NCI-H1436 (cell line): ENCODE measurements around the gene MAPK4.
"Not testable (repeated sequence)": the region's sequence is repeated elsewhere in the genome, so short reads cannot be mapped to it uniquely, and the experiment has no call there.

Experiments
- DNase-seq: peaks from one replicate; lab custom pipeline; 2025; lab: John Stamatoyannopoulos, UW

The MAPK4 gene

DNA sequence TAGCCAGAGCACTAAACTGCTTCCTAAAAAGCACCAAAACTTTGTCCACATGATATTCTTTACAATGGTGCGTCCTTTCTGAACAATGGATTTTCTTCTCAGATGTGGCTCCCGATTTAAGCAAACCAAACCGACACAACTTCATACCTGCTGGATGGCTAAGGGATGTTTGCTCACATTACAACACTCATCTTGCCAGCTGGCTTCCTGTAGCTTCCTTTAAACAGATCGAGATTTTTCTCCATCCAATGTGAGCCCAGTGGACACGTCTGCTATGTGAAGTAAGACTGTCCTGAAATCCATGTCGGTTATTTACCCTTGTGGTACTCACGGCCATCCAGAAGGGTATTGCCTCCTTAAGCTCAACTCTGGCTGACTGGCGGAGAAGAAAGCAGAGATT is 126.5 kb downstream of the MAPK4 start:
- no peak for DNase-seq

DNA sequence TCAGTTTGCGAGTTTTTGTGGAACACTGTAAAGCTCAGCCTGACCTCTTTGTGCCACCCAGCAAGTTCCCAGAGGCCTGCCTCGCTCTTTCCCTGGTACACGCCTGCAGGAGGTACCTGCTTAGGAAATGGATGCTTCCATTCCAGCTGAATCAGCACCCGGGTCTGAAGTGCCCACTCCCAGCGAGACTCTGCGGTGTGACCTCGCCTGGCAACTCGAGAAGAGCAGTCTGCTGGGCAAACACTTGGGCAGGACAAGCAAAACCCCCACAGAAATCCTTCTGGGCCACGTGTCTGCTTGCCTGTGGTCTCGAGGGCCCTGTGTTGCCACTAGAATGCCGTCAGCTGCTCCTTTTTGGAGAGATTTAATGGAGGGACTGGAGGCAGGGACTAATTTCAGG is 127.6 kb downstream of the MAPK4 start:
- peak; percentile 23 for DNase-seq

DNA sequence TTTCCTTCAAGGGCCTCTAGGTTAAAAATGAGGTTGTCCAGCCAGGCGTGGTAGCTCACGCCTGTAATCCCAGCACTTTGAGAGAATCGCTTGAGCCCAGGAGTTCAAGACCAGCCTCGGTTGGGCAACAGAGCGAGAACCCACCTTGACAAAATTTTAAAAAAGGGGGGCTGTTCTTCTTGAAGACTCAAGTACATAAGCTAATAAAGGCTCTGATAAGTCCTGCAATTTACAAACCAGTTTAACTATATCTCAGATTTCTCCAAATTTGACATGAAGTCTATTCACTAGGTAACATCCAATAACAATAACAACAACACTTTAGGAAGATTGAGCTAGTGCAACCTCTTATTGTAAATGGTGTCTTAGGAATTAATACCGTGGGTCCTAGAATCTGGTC is 129.7 kb downstream of the MAPK4 start:
- no peak for DNase-seq

DNA sequence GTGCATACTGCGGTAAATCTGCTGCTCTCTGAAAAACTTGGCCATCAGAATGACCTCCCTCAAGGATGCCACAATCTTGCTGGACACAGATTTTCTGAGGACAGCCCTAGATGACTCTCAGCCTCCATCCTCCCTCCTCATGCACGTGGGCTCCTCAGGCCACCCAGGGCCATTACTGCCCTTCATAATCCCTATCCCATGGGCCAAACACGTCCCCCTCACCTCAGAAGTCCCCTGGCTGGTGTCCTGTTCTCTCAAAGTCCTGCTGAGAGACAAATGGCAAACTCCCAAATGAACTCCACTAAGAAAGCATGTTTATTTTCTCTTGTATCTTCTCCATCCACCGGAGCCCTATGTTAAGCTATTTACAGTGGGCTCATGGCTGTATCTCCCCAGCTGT is 134.3 kb downstream of the MAPK4 start:
- no peak for DNase-seq

DNA sequence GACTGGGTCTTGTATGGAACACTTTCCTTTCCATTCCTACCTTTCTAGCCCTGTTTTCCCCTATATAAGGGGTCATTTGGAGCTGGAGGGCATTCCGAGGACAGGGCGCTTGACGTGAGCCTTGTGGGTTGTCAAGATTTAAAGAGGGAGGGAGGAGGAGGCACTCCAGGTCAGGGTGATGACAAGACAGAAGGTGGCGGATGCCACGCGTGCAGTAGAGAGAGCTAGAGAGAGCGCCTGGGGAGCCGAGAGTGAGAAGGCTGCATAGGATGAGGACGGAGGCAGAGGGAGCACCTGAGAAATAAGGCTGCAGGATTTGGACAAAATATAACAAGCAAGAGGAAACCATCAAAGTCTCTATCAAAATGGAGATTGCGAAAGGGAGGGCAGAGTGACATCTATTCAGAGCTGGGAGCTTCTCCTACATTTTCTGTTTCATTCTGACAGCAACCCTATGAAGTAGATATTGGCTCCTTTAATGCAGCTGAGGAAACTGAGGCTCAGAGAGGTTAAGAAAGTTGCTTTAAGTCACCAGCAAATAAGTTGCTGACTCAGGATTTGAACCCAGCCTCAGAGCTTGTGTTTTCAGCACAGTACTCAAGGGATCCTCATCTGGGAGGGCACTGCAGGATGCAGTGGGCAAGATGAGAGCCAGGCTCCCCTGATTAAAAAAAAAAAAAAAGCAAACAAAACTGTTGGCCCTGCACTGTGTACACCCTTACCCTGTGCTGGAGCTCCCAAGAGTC is 135.7 kb downstream of the MAPK4 start:
- DNase-seq, result no peak

DNA sequence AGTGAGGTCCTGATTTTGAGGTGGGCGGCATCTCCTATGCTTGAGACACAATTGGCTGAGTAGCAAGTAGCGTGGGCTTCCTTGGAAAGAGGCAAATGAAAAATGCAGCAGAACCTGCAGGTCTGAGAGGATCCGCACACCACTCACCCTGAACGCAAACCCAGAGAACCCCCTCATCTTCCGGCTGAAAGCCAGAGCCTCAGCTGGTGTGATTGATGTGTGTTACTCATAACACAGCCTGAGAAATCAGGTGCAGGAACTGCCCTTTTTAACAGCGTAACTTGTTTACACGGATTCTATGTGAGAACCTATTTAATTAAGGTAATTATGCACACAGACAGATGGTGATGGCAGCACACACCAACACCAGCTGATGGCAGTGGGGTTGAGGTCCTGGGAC is 136.5 kb downstream of the MAPK4 start:
- peak; percentile 40 for DNase-seq

DNA sequence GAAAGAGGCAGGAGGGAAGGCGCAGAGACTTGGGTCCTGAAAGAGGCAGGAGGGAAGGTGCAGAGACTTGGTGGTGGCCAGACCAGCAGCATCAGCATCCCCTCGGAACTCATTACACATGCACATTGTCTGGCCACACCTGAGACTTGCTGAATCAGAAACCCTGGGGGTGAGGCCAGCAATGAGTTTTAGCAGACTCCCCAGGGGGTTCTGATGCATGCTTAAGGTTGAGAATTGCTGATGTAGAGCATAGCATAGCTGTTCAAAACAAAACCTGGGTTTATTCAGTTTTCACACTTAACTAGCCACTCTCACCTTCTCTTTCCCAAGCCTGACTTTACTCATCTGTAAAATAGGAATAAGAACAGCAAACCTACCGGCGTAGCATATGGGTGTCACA is 137.0 kb downstream of the MAPK4 start:
- DNase-seq, result no peak

DNA sequence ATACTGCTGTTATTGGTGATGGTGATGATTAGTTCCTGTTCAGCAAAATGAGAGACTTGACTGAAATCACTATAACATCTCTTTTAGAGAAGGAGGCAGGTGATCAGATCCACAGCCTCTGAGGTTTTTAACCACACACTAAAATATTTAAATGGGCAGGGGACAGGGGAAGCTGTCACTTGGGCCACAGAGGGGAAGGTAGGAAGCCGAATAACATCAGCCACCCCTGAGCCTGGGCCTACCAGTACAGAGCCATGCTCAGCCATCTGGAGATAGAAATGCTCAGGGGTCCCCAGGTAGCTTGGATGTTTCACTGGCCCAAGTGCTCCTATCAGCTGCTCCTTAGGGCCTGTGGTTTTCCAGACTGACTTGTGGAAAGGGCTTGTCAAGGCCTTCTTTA is 137.6 kb downstream of the MAPK4 start:
- no peak for DNase-seq

DNA sequence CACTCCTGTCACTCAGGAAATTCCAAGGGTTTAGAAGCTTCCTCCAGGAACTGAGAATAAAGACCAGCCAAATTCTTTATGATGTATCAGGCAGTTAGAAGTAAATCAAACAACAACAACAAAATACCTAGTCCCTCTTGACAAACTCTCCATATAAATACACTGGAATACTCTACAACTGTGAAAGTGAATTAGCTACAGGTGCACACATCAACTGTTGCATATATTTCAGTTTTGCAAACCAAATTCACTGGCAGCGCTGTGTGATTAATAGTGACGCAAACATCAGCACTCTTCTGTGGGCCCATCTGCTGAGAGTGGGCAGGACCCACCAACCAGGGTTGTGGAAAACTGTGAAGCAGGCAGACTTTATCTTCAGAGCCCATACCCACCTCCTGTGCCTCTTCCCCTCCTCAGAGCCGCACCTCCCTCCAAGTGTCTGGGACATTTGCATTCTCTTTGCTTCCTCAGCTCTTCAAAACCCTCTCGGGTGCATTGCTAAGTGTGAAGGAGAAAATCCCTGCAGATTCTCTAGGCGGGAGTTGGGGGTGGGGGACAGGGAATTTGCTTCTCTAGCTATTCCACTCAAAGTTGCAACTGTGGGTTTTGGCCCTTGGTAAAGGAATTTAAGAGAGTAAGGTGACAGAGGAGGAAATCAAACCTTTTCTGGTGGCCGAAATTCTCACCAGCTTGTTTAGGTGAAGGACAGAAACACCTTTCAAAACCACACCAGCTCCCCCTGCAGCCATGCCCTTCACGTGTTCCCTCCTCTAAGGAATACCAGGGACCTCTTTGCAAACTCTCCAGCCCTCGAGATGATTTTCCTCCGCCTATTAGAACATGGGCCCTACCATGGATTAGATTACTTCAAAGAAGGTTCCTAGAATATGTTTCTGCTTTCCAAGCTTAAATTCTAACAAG is 140.6 kb downstream of the MAPK4 start:
- no peak for DNase-seq

DNA sequence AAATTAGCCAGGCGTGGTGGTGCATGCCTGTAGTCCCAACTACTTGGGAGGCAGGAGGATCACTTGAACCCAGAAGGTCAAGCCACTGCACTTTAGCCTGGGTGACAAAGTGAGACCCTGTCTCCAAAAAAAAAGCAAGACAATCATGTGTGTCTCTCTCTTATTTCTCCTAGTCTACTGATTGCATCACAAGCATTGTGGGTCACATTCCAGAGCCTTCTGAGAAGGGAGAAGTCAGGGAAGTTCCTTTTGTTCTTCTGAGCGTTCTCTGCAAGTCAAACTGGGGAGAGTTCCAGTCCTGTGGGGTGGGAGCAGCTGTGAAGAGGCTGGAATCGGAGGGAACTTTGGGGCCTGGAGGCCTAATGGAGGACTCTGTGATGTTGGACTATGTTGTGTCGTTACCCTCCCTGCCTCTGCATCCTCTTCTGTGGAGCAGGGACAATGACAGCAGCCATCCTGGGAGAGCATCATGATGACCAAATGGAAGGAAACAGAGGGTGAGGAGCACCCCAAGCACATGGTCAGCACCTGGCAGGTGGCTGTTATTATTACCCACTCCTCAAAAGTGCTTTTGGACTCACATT is 144.6 kb downstream of the MAPK4 start:
- no peak for DNase-seq

DNA sequence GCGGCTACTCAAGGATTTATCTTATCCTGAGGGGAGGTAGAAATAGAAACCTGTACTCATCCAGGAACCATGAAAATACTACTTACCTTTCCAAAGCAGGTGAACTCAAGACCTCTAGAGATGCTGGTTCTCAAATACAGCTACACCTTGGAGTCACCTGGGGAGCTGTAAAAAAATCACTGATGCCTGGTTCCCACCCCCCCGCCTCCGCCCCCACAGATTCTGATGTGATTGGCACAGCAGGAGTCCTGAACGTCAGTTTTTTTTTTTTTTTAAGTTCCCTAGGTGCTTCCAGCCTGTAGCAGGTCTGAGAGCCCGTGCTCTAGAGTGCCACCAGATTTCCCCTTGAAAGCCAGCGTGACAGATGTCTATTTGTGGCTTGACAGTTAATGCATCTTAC is 146.3 kb downstream of the MAPK4 start:
- peak; percentile 15 for DNase-seq

DNA sequence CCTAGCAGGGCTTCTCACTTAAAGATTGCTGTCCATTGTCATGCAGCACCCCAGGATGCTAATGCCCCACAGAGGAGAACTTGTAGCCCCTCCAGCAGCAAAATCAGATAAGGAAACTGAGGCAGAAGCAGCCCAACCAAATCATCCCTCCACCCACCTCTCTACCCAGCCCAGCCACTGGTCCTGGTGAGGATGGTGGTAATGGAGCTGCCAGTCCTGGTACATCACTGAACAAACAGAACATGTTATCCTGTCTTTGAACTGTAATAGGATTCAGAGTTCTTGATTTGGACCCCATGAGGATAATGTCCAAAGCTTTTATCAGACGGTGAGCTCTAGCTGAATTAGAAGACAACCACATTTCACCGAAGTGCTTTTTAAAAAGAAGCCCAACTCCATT is 146.8 kb downstream of the MAPK4 start:
- DNase-seq, result no peak

DNA sequence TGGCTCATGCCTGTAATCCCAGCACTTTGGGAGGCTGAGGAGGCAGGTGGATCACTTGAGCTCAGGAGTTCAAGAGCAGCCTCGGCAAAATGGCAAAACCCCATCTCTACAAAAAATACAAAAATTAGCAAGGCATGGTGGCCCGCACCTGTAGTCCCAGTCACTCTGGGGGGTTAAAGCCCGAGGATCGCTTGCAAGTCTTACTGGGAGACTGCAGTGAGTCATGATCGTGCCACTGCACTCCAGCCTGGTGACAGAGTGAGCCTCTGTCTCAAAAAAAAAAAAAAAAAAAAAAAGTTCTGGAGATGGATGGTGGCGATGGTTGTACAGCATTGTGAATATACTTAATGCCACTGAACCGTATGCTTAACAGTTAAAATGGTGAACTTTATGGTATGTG is 147.4 kb downstream of the MAPK4 start:
- not testable (repeated sequence) for DNase-seq

DNA sequence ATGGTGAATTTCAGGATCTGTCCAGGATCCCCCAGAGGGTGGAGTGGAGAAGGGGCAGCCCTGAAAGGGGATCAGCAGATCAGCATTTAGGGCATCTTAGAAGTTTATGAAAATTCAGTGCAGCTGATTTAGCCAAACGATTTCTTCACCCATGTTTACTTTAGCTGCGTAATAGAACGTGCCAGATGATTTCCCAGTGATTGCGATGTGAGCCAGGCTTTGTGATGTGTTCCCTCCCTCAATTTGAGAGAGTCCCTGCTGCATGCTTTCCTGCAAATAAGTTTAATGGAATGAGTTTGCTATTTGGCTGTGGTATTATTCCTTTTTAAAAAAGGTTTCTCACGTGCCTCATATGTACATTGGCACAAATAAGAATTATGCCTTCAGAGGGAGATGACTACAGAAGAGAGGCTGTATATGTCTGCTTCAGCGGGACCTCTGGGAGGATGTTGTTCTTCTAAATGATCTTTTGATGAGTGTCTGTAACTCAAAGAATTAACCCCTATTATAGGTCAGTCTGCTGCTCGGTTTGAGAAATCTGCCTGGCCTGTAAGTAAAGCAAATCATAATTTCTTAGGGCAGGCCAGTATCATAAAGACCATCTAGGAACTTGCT is 148.1 kb downstream of the MAPK4 start:
- DNase-seq, result peak; percentile 22

DNA sequence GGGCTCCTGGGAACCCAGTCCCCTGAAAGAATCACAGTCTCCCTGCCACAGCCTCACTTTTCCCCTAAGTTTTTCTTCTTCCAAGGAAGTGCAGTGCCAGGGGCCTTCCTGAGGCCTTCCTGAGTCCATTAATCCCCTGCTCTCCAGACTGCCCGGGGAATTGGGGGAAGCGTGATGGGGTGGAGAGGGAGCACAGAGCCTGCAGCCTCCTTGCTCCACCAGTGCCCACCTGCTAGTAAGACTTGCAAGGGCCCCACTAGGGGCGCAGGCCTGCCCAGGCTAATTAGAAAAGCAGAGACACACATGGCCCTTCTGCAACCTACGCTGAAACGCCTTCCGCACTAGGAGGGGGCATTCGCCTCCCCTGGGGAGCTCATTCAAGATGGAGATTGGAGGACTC is 149.3 kb downstream of the MAPK4 start:
- DNase-seq, result peak; percentile 53

DNA sequence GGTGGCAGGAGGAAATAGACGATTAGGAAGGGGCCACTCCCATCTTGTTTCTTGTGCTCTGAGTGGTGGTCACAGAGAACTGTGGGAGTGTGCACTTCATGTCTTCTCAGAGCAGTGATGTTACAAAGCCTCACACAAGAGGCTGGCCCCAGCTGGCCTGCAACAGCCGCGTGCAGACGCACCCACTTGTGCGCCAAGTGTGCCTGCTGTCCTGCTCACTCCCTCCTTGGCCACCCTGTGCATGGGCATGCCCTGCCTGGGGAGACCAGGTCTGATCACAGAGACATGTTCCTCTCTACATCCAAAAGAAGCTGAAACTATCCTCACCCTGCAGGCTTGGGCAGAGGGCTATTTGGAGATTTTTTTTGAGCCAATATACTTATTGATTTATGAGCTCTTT is 151.5 kb downstream of the MAPK4 start:
- peak; percentile 66 for DNase-seq

DNA sequence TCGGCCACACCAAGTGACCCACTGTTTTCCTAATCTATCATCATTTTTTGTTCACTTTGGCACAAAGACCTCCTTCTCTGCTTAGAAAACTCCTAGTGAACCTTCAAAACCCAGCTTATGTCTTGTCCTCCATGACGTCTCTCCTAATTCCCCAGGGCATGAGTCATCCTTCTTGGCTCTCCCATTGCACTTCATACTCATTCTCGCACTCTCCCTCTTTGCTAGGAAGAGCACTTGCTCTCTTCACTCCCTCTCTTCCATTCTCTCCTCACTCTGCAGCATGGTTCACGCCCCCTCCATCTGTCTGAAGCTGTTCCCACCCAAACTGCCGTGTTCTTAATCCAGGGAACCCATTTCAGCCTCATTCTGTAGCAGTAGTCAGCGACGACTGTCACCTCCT is 156.0 kb downstream of the MAPK4 start:
- DNase-seq, result no peak

DNA sequence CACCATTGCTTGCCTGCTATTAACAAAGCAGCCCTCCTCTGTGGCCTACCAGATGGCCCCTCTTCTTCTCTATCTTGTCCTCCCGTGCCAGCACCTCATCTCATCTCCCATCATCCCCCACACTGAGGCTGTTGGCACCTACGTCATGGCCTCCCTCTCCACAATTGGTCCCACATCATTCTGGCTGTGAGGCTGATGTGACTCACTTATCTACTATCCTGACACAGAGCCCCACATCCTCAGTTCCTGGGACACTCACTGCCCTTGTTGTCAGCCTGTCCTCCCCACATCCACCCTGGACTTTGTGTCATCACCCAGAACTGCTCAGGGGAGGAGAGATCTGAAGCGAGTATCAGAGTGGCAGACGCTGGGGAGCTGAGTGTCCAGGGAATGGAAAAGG is 157.0 kb downstream of the MAPK4 start:
- DNase-seq, result no peak

DNA sequence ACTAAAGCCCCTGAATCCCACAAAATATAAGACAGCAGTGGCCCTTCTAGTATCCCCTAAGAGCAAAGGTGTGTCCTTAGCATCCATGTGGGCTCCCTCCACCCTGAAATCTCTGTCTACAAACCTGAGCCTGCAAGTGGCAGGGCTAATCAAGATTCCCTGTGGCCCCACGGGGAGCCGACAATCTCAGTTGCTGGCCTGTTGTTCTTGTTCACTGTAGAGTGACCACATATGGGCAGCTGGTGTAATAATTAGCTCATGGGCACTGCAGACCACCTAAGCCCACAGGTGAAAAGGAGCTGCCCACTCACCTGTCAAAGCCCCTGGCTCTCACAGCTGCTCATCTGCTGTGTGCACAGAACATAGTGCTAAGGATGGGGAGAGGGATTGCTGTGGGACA is 157.7 kb downstream of the MAPK4 start:
- DNase-seq, result no peak

DNA sequence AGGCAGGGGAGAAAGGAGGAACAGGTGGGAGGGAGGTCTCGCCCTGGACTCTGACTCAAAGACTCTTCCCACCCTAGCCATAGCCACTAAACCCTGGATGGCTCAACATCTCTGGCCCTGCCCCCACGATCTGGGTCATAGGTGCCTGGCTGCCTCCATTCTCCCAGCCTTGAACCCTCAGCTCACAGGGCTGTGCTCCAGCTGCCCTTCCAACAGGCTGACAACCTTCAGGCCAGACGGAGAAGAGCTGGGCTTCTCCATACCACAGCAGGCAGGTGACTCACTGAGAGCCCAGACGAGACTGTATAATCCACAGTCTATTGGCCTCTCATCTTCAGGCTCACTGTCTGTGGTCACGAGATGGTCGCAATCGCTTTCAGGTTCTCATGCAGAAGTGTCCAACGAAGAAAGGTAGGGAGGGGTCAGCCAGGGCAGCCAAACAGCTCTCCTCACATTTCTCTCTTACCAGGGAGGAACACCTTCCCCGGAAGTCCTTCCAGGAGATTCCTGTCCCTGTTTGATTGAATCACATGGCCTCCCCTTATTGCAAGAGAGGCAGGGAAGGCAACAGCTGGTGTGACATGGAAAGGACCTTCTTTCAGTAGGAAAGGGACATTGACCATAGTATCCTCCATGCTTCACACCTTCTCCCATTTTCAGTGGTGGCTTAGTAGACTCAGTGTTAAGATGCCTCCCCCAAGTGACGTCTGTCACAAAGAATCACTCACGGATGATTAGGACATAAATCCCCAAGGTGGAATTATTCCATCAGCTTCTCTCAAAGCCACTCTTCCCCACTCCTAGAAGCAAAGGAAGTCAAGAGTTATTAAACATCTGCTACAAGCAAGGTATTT is 159.8 kb downstream of the MAPK4 start:
- DNase-seq, result no peak

DNA sequence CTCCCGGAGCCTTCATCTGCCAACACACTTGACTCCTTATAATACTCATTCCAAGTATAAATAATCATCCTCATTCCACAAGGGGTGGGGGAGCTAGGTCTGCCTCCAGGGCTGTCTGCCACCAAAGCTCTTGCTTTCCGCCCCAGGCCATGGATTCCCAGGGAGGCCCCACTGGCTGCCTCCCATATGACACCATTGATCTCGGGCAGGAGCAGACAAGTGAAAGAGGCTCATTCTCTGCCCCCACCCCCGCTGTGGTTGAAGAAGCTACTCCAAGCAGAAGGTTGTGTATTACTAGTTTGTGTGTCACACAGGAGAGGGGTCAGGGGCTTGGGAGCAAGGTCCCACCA is 160.4 kb downstream of the MAPK4 start:
- no peak for DNase-seq

DNA sequence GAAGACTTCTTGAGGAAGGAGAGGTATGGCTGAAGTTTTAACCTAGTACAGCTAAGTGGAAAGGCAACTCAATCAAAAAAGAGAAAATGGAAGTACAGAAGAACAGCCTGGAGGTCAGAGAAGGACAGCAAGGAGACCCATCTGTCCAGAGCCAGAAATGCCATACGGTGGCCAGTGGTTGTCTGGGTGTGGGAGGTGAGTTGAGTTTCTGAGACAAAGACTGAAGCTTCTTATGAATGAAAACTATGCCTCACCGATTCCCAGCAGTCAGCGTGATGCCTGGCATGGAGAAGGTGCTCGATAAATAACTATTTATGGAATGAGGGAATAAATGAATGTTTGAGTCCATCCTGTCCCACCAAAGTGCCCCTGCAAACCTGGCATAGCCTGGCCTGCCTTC is 161.1 kb downstream of the MAPK4 start:
- no peak for DNase-seq
